ENCODE results near the gene TRIM56.
"Not testable (repeated sequence)": the region's sequence is repeated elsewhere in the genome, so short reads cannot be mapped to it uniquely, and the experiment has no call there.

Gene TRIM56

GRCh38 chr7:101114492-101114891, 29.2 kb downstream of the TRIM56 start:
- DNase-seq = no peak

- no peak for DNase-seq
Measured at GRCh38 chr7:101115215-101115614, 29.9 kb downstream of the TRIM56 start.

GRCh38 chr7:101116898-101117297, 31.6 kb downstream of the TRIM56 start:
- DNase-seq = no peak

GRCh38 chr7:101118856-101119255, 33.6 kb downstream of the TRIM56 start:
- DNase-seq = no peak

GRCh38 chr7:101119876-101120275, 34.6 kb downstream of the TRIM56 start:
- no peak for DNase-seq

GRCh38 chr7:101120315-101120714, 35.0 kb downstream of the TRIM56 start:
- no peak for DNase-seq

GRCh38 chr7:101121631-101121990, 36.3 kb downstream of the TRIM56 start:
- DNase-seq = not testable (repeated sequence)

GRCh38 chr7:101121991-101122932, 37.0 kb downstream of the TRIM56 start:
- DNase-seq = peak; percentile 75

- DNase-seq = no peak
Measured at GRCh38 chr7:101122933-101123702, 37.8 kb downstream of the TRIM56 start.

GRCh38 chr7:101123703-101124068, 38.4 kb downstream of the TRIM56 start:
- no peak for DNase-seq

GRCh38 chr7:101124376-101125056, 39.2 kb downstream of the TRIM56 start:
- DNase-seq = peak; percentile 41

GRCh38 chr7:101125989-101126650, 40.8 kb downstream of the TRIM56 start:
- DNase-seq = no peak

GRCh38 chr7:101126651-101127459, 41.6 kb downstream of the TRIM56 start, which contains the start of gene SERPINE1:
SERPINE1 (plus strand) TSS chr7:101127104; CDS start chr7:101128394, 1,290 bp downstream.
- peak; percentile 88 for DNase-seq

- DNase-seq = no peak
Measured at GRCh38 chr7:101127460-101128039, 42.3 kb downstream of the TRIM56 start.

GRCh38 chr7:101128040-101128834, 43.0 kb downstream of the TRIM56 start:
- no peak for DNase-seq

- DNase-seq = no peak
Measured at GRCh38 chr7:101129603-101130117, 44.4 kb downstream of the TRIM56 start.

GRCh38 chr7:101132626-101133600, 47.6 kb downstream of the TRIM56 start:
- not testable (repeated sequence) for DNase-seq

- DNase-seq = peak; percentile 61
Measured at GRCh38 chr7:101133621-101134398, 48.5 kb downstream of the TRIM56 start.
